MM.1S (cell line): ENCODE data around the gene ITSN1.

ENCODE experiments used
- DNase-seq: peaks from one replicate; pipeline ENCODE4 v3.0.0-alpha.2; 2015
- H2AFZ ChIP-seq: fragments of 300-600 bp; sonication (generic); 2 replicates; pipeline ENCODE4 v1.6.0; 2016; ENCODE audit warnings: antibody characterized with exemption, low read length
- H3F3A ChIP-seq: fragments of 300-600 bp; sonication (generic); 2 replicates; pipeline ENCODE4 v1.6.1; 2016; ENCODE audit warnings: mild to moderate bottlenecking, antibody characterized with exemption, low read length, moderate library complexity, mixed read lengths; ENCODE audit not compliant: insufficient read depth
- H3K27ac ChIP-seq: fragments of 300-600 bp; sonication (generic); 2 replicates; pipeline ENCODE4 v1.5.1; 2016; ENCODE audit warnings: mild to moderate bottlenecking, low read length
- H3K27me3 ChIP-seq: fragments of 300-600 bp; sonication (generic); replicated peaks from 2 replicates; pipeline ENCODE4 v1.6.0; 2016; ENCODE audit warnings: low read length; ENCODE audit not compliant: insufficient read depth
- H3K36me3 ChIP-seq: fragments of 300-600 bp; sonication (generic); replicated peaks from 2 replicates; pipeline ENCODE4 v1.6.1; 2016; ENCODE audit warnings: mild to moderate bottlenecking, low read length, mixed read lengths; ENCODE audit not compliant: insufficient read depth
- H3K4me1 ChIP-seq: fragments of 300-600 bp; sonication (generic); 2 replicates; pipeline ENCODE4 v1.6.1; 2016; ENCODE audit warnings: low read length, mixed read lengths
- H3K4me2 ChIP-seq: fragments of 300-600 bp; sonication (generic); 2 replicates; pipeline ENCODE4 v1.6.0; 2016; ENCODE audit warnings: low read depth, low read length
- H3K4me3 ChIP-seq: fragments of 300-600 bp; sonication (generic); 2 replicates; pipeline ENCODE4 v1.5.1; 2016; ENCODE audit warnings: low read length, mixed read lengths
- H3K79me2 ChIP-seq: fragments of 300-600 bp; sonication (generic); 2 replicates; pipeline ENCODE4 v1.6.1; 2016; ENCODE audit warnings: mixed run types, low read length, mixed read lengths
- H3K9ac ChIP-seq: fragments of 300-600 bp; sonication (generic); 2 replicates; pipeline ENCODE4 v1.6.1; 2016; ENCODE audit warnings: low read length, mixed read lengths
- H3K9me2 ChIP-seq: fragments of 300-600 bp; sonication (generic); replicated peaks from 2 replicates; pipeline ENCODE4 v1.6.1; 2016; ENCODE audit warnings: mild to moderate bottlenecking, low read length, mixed read lengths; ENCODE audit not compliant: insufficient read depth
- H3K9me3 ChIP-seq: fragments of 300-600 bp; sonication (generic); replicated peaks from 2 replicates; pipeline ENCODE4 v1.6.1; 2016; ENCODE audit warnings: mild to moderate bottlenecking, low read length, mixed read lengths; ENCODE audit not compliant: insufficient read depth
- H4K20me1 ChIP-seq: fragments of 300-600 bp; sonication (generic); 2 replicates; pipeline ENCODE4 v1.6.1; 2016; ENCODE audit warnings: mild to moderate bottlenecking, low read length, moderate library complexity, mixed read lengths; ENCODE audit not compliant: insufficient read depth
- CTCF ChIP-seq: fragments of 300-600 bp; sonication (generic); IDR thresholded peaks from 2 replicates; pipeline ENCODE4 v1.5.1; 2016; ENCODE audit warnings: antibody characterized with exemption, low read length, mixed read lengths
- EZH2 ChIP-seq: fragments of 300-600 bp; sonication (generic); optimal IDR thresholded peaks from 2 replicates; pipeline ENCODE3; 2017; ENCODE audit warnings: low read depth, mild to moderate bottlenecking, antibody characterized with exemption, low read length, mixed read lengths
- EZH2phosphoT487 ChIP-seq: fragments of 300-600 bp; sonication (generic); IDR thresholded peaks from 2 replicates; pipeline ENCODE4 v1.6.1; 2018; ENCODE audit warnings: antibody characterized with exemption, low read length

ITSN1 gene

GRCh38 chr21:33858667-33859372 is 216.5 kb downstream of the ITSN1 start:
- Histone ChIP-seq H3K9me2 (no peaks in the 10 kb centered on the region), H3K4me3 (no peak overlapping the region), H3K4me1 (no peaks in the 10 kb centered on the region), H3K27ac (no peak overlapping the region), H4K20me1 (no peaks in the 10 kb centered on the region), H3F3A (no peaks in the 10 kb centered on the region), H2AFZ (no peak overlapping the region), H3K27me3 (no peaks in the 10 kb centered on the region), H3K36me3 (no peaks in the 10 kb centered on the region), H3K9ac (no peak overlapping the region), H3K79me2 (no peaks in the 10 kb centered on the region), H3K9me3 (no peaks in the 10 kb centered on the region), H3K4me2 (no peak overlapping the region)
- no peak for TF ChIP-seq EZH2phosphoT487
- no peak for TF ChIP-seq EZH2
- no peak for TF ChIP-seq CTCF
- DNase-seq: no peak

GRCh38 chr21:33859373-33860102 is 217.2 kb downstream of the ITSN1 start:
- Histone ChIP-seq H3K36me3 (no peaks in the 10 kb centered on the region), H2AFZ (no peak overlapping the region), H3K4me1 (no peaks in the 10 kb centered on the region), H4K20me1 (no peaks in the 10 kb centered on the region), H3K9me3 (no peaks in the 10 kb centered on the region), H3F3A (no peaks in the 10 kb centered on the region), H3K27me3 (no peaks in the 10 kb centered on the region), H3K4me2 (no peak overlapping the region), H3K79me2 (no peaks in the 10 kb centered on the region), H3K4me3 (no peak overlapping the region), H3K27ac (no peak overlapping the region), H3K9me2 (no peaks in the 10 kb centered on the region), H3K9ac (no peak overlapping the region)
- DNase-seq: no peak
- no peak for TF ChIP-seq EZH2
- TF ChIP-seq EZH2phosphoT487: no peak
- no peak for TF ChIP-seq CTCF

- Histone ChIP-seq H3K9me3 (no peaks in the 10 kb centered on the region), H3K79me2 (no peaks in the 10 kb centered on the region), H3K4me3 (no peak overlapping the region), H3K4me1 (no peaks in the 10 kb centered on the region), H3F3A (no peaks in the 10 kb centered on the region), H3K9ac (no peak overlapping the region), H3K9me2 (no peaks in the 10 kb centered on the region), H2AFZ (no peak overlapping the region), H3K36me3 (no peaks in the 10 kb centered on the region), H3K4me2 (no peak overlapping the region), H4K20me1 (no peaks in the 10 kb centered on the region), H3K27ac (no peak overlapping the region), H3K27me3 (no peaks in the 10 kb centered on the region)
- DNase-seq: no peak
- TF ChIP-seq CTCF: no peak
Measured at GRCh38 chr21:33860332-33860879, 218.1 kb downstream of the ITSN1 start.
